SH-SY5Y (cell line): ENCODE data around the gene STBD1.

Experiments used
- GATA2 ChIP-seq: IDR thresholded peaks from 2 replicates; pipeline ENCODE4 v1.6.1; 2011; ENCODE audit warnings: mild to moderate bottlenecking, low read depth, low read length
- GATA3 ChIP-seq: IDR thresholded peaks from 2 replicates; pipeline ENCODE4 v1.6.1; 2011; ENCODE audit warnings: low read depth, mild to moderate bottlenecking, low read length, moderate library complexity

DNA sequence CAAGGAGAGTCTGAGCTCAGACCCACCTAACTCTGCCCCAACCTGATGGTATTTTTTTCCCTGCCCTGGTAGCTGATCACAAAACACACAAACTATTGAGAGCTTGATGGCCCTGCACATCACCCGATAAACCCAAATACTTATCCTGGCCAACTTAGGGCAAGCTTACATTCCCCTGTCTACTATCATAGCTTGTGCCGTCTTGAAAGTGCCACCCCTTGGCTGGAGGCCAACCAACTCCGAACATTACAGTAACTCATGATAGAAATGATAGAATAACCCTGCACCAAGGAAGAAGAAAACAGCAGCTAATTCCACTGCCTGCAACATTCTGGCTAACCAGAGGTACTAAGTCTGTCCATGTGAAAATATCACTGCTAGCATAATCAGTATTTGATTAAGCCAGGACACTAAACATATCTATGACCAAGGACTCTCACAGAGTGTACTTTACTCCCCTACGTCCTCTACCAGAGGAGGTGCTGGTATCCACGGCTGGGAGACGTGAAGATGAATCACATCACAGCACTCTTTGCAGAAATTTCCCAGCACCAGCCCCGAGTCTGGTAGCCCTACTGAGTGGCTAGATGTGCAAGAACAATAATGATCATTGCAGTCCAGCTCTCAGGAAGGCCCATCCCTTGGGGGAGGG lies 8.9 kb downstream of the STBD1 start:
- TF ChIP-seq GATA3 (no peak), GATA2 (no peak)
